Stimulated activated CD8-positive, alpha-beta memory T cell treated with anti-CD3 and anti-CD28 coated beads, Interleukin-4, amount 100 ng/mL, for 24 hours (primary cell): ENCODE measurements around the gene SLC6A7.
"Not testable (repeated sequence)": the region's sequence is repeated elsewhere in the genome, so short reads cannot be mapped to it uniquely, and the experiment has no call there.

Source experiments
- DNase-seq: peaks from one replicate; pipeline ENCODE4 v3.0.0-alpha.2; 2020; ENCODE audit warnings: low read depth

Gene SLC6A7

DNA sequence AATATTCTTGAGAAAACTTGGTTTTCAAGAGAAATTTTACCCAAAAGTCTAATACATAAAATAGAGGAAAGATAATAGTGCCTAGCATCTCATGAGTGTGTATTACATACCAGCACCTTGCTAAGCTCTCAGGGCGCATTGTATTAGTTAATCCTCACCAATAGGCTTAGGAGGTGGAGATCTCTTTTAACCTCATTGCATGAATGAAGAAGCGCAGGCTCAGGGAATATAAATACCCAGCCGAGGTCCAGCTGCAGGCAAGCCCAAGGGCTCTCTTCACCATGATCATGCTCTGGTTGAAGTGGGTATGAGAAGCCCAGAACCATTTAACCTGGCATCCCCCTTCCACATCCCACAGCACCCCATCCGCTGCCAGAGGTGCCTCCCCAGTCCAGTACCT is 53.7 kb downstream of the SLC6A7 start:
- DNase-seq, result no peak

DNA sequence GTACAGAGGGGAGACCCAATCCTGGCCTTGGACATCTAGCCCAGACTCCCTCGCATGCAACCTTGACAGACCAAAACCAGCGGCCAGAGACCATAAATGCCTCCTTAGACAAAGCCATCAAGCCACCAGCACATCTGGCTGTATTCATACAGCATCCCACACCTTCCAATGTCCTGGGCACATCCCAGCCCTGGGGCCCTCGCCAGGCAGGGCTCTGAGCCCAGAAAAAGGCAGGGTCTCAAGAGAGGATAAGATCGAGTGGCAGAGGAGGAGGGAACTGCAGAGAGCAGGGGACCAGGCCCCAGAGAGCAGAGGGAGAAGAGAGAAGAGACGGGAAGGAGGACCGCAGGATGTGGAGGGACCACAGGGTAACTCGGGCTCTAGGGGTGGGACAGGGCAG is 54.3 kb downstream of the SLC6A7 start:
- no peak for DNase-seq

DNA sequence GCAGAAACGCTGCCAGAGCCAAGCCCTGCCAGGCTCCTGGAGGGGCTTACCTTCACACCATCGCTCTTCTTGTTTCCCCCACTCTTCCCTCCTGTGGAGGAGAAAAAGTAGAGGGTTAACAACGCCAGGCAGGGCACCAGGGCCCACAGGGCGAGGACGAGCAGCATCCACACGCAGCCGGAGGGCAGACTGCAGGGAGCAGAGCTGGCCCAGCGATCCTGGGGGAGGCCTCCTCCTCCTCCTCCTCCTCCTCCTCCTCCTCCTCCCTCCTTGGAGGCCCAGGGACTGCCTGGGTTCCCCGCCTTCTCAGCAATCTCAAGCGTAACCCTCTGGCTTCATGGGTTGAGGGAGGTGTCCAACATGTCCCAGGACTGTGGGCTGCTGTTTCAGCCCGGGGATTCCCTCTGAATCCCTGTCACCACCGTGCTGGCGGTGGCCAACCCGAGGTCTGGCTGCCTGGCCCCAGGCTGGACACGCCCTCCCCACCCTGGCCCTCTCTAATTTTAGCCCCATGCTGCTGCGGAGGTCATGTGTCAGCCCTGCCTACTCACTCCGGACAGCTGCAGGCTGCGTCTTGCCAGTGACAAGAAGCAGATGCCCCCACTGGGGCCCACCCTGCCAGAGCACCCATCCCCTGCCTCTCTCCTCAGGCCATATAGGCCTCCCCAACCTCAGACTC is 55.4 kb downstream of the SLC6A7 start:
- DNase-seq, result no peak

- DNase-seq, result no peak
These were observed 55.9 kb downstream of the SLC6A7 start for GRCh38 chr5:150245808-150246207.

DNA sequence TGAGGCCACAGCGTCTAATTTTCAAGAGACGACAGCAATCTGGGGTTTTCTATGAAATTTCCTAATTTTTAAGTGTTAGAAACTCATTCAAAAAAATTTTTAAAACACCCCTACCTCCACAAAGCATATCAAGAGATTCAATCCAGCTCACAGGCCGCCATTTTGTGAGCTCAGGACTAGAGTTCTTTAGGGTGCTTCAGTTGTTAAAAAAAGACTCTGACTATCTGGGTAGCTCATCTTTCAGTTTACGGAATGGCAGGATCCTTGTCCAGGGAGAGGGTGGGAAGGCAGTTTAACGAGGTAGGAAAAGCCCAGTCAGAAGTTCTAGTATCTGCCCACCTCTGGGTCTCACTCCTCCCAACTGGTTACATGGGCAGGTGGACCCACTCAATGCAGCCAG is 56.6 kb downstream of the SLC6A7 start:
- DNase-seq, result no peak

DNA sequence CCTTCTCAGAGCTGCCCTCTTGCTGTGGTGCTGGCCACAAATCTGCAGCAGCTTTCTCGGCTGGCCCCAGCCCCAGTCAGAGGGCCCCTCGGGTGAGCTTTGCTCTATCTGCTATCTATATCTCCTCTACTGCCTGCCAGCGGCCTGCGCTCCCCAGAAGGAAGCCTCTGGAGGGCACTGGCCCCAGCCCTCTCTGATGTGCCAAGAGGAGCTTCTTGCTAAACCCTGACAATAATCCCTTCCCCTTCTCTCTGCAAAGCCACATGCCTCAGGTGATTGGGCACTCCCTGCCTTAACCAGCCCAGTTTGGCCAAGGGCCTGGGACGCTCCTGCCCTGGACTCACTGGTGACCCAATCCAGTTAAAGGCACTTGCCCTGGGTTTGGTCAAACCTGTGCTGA is 57.0 kb downstream of the SLC6A7 start:
- DNase-seq, result no peak

- no peak for DNase-seq
These were observed 57.9 kb downstream of the SLC6A7 start for GRCh38 chr5:150247726-150248125.

DNA sequence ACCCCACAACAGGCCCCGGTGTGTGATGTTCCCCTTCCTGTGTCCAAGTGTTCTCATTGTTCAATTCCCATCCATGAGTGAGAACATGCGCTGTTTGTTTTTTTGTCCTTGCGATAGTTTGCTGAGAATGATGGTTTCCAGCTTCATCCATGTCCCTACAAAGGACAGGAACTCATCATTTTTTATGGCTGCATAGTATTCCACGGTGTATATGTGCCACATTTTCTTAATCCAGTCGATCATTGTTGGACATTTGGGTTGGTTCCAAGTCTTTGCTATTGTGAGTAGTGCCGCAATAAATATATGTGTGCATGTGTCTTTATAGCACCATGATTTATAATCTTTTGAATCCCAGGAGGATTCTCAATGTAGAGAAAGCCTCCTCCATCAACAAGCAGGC is 58.6 kb downstream of the SLC6A7 start:
- DNase-seq, result not testable (repeated sequence)

- DNase-seq, result no peak
These were observed 59.1 kb downstream of the SLC6A7 start for GRCh38 chr5:150248946-150249345.

- DNase-seq, result no peak
These were observed 59.9 kb downstream of the SLC6A7 start for GRCh38 chr5:150249744-150250143.

- no peak for DNase-seq
These were observed 61.6 kb downstream of the SLC6A7 start for GRCh38 chr5:150251504-150251903.

DNA sequence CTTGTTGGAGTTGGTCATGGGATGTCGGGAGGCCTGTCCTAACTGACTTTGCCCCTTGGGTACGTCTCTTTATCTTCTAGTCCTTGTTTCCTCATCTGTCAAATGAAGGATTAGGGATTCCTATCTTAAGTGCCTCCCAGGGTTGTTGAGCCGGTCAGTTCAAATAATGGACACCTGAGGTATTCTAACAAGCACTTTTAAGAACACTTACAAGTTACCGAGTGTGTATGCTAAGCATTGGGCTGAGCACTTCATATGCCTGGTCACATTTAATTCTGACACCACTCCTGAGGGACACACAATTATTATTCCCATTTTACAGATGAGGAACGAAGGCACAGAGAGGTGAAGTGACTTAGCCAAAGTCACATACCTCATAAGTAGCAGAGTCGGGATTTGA is 62.6 kb downstream of the SLC6A7 start:
- no peak for DNase-seq

- no peak for DNase-seq
These were observed 63.8 kb downstream of the SLC6A7 start for GRCh38 chr5:150253416-150254208.

DNA sequence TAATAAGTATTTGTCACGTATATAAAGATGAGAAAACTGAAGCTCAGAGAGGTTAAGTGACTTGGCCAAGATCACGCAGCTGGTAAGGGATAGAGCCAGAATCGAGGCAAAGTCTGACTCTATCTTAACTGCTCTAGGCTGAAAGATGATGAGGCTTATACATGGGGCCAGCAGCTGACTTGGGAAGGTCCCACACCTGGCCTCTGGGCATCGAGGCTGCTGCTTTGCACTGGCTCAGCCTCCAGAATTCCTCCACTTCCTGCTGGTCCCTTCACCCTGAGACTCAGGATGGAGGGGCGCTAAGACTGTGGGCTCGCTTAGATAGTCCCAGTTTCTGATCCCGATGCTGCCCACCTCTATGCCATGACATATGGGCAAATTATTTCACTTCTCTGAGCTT is 64.5 kb downstream of the SLC6A7 start:
- DNase-seq, result no peak

- no peak for DNase-seq
These were observed 64.9 kb downstream of the SLC6A7 start for GRCh38 chr5:150254774-150255173.

- DNase-seq, result no peak
These were observed 66.0 kb downstream of the SLC6A7 start for GRCh38 chr5:150255659-150256409.

GRCh38 chr5:150256410-150257064 is 66.7 kb downstream of the SLC6A7 start:
- DNase-seq, result no peak

DNA sequence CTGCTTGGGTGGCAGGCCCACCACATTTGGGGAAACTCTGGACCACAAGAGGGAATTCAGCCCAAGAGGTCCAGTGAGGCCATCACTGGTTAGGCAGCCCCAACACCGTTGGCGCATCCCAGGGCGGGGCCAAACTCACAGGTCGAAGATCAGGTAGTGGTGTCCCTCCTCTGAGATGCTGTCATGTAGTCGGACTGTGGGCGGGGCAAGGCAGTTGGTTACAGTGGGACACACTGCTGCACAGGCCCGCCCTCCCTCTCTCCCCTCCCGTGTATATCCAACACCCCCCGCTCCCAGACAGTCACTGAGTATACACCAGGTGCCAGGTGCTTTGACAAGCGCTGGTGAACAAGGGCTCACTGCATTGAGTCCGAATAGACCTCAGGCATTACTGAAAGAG is 67.6 kb downstream of the SLC6A7 start:
- DNase-seq, result no peak

- no peak for DNase-seq
These were observed 68.3 kb downstream of the SLC6A7 start for GRCh38 chr5:150258130-150258529.
